GM21526 (cell line): ENCODE results near the gene MAML3.
"Not testable (repeated sequence)": the region's sequence is repeated elsewhere in the genome, so short reads cannot be mapped to it uniquely, and the experiment has no call there.

Experiments
- ATAC-seq: cut with Tn5 transposase; IDR thresholded peaks from one replicate; pipeline ENCODE4 v1.9.1; 2021; ENCODE audit warnings: moderate library complexity; ENCODE audit not compliant: unreplicated experiment, low FRiP score

Gene MAML3

DNA sequence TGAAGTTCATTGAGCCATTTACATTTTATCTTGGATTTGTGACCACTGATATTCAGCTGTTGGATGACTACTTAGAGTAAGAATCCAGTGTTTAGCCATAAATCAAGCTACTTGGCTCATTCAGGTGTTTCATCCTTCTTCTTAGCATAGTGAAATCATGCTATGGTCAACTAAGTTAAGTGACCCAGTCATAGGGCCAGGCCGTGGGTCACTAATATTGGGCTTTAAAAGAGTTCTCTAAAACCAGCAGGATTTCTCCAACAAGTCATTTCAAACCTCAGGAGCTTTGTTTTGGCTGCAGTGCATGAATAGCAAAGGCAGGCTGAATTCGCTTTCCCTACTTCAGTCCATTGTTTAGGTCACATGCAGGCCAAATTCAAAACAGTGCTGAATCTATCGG lies 181.0 kb downstream of the MAML3 start:
- ATAC-seq = no peak

DNA sequence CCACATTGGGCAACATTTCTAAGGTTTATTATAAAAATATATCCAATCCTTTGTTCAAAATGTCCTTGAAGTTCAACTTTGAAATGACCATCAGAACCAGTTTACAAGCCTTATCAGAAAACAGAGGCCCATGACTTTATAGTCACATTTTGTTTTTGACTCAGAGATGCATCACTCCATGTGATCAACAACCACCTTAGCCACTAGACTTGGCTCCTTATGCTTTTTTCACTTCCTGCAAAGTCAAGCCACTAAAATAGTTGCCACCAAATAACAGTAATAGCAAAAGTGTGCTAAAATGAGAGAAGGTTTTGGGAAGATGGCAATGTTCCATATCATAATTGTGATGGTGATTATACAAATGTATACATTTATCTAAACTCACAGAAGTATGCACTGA lies 181.7 kb downstream of the MAML3 start:
- ATAC-seq = no peak

DNA sequence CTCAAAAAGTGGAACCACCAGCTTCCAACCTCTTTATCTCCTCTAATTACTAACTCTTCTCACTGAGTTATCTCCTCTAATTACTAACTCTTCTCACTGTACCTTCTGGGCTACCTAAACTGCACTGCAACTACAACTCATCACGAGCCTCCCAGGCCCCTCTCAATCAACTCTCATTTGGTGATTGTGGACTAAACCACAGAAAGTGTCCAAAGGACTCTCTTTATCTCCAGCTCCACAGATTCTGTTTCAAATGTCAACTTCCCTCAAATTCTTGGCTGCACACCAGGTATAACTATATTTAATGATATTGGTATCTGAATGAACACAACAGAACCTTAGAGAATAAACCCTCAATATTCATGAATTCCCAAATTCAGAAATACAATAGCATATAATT lies 182.9 kb downstream of the MAML3 start:
- ATAC-seq = no peak

DNA sequence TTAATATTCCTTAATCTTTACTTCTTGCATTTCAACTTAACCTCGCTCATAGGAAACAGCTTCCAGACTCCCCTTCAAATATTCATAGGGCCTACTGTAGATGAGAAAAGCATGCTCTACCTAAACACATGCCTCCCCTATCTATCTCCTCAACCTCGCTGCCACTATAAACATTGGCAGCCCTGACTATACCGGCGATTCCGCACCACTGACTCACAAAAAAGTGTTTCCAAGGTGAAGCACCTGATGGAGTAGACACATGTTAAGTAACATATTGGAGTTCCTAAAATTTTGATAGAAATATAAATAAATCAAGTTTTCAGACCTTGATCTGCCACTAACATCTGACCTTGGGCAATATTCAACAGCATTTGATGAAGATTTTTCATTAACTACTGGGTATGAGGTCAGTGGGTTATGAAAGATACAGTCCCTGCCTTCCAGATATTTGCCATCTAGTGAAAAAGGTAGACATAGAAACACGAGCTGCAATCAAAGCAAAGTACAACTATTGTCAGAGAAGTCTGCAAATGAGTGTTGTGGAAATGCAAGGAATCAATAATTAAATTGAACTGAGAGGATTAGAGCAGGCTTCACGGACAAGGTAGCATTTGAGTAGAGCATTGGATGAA lies 184.2 kb downstream of the MAML3 start:
- ATAC-seq = no peak

DNA sequence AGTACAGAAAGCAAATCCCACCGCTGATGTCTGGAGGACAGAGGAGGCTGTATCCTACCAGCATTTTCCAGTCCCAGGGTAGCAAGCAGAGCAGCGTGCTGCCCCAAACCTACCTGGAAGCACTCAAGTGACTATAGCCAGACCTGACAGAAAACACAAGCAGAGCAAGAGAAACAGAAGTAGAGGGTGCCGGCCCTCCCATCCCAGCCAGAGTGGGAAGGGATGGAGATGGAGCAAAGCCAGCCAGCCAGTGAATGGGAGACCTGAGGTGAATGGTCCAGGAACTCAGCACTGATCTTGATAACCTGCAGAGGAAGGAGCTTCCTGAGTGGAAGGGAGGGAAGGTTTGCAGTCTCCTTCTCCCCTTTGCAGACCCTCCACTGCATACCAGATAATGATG lies 185.2 kb downstream of the MAML3 start:
- ATAC-seq = no peak

DNA sequence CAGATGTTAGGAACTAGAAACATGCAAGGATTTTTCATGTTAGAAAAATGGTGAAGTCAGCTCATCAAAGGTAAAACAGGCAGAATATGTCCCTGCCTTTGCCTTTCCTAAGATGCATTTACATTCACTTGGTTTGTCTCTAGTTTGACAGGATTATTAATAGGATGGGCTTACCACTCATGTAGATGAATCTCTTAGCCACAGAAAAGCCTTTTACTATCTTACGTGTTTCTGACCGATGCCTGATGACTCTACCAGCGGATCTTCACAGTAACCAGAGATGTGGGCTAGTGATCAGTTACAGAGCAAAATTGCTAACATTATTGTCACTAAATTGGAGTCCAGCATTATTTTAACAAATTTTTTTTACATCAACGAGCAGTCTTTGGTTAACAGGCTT lies 187.6 kb downstream of the MAML3 start:
- ATAC-seq = no peak

DNA sequence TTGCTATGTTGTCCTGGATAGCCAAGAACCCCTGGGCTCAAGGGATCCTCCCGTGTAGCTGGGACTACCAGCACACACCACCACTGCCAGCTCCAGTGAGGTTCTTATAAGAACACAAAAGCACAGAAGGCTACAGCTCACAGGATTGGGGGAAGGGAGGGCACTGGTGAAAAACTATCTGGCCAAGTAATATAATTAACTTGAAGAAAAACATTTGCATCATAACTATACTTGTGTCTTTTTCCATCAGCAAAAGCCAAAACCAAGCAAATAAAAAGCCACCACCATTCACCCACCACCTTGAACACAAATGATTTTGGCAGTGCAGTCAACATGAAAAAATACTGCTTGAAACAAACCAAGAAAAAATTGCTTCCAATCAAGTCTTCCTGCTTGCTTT lies 188.2 kb downstream of the MAML3 start:
- no peak for ATAC-seq

DNA sequence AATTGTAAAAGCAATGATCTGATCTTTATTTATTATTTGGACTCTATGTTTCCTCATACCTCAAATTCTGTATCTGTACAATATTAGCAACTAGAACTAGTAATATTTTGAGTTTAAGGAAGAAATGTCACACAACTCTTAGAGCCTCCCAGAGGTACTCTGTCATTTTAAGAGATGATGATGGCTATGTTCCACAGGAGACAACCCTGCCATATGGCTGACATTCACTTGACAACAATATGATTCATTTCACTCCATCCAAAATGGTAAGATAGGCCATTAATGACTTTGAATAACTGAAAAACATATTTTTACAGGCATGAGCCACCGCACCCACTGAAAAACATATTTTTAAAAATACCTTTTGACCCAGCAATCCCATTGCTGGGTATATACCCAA lies 190.3 kb downstream of the MAML3 start:
- ATAC-seq = no peak

DNA sequence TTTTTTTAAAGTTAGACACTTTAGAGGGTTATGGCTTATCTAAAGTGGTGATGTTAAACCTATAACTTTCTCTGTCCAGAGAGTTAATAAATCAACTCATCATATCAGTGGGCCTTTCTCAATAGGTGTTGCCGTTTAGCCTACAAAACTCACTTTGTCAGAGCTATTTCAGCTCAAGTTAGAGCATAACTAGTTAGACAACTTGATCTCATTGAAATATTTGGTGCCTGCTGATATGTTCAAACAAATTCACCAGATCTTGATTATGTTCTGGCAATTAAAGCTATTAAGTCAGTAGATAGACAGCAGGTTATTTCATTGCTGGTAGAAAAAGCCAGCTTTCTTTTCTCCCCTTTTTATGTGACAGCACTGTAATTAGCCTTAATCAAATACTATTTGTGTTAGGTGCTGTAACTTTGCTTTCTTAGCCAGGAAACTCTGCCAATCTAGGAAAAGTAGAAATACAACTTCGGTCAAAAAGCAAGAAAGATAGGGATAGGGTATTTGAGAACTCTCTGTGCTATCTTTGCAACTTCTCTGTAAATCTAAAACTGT lies 191.8 kb downstream of the MAML3 start:
- ATAC-seq = no peak

DNA sequence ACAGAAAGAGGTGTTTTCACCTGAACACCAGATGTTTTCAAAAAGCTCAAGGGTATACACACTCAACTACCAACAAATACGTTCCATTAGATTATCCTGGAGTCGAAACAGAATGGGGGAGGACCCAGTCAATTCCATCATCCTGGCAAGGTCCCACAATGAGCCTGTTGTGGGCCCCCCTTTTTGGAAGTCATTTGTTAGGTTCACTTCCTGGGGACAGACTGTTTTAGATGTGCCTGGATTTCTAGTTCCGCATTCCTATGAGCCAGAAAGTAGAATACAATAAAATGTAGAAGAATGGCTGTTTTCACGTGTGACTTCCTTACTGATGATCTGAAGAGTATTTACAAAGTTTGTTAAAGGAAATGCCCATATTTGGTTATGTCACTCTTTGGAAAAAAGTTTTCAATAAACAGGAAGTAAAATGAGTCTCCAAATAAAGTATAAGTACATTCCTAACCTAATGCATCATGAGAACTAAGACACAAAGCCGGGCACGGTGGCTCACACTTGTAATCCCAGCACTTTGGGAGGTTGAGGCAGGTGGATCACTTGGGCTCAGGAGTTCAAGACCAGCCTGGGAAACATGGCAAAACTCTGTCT lies 192.5 kb downstream of the MAML3 start:
- ATAC-seq = no peak

DNA sequence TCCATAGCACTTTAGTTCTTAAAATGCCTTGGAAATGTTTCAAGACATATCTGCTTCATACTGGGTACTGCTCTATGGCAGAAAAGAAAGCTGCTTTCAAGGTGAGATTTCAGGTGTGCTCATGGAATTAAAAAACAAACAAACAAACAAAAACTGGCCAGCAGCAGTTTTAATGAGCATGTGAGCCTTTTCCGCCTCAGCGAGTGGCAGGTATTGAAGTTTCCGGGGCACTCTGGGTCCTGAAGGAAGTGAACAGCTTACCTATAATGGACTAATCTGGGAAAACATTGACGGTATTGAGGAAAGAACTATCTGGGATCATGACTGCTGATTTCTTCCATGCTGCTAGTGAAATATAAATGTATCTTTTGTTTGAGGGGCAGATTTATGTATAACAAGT lies 194.6 kb downstream of the MAML3 start:
- ATAC-seq = no peak

DNA sequence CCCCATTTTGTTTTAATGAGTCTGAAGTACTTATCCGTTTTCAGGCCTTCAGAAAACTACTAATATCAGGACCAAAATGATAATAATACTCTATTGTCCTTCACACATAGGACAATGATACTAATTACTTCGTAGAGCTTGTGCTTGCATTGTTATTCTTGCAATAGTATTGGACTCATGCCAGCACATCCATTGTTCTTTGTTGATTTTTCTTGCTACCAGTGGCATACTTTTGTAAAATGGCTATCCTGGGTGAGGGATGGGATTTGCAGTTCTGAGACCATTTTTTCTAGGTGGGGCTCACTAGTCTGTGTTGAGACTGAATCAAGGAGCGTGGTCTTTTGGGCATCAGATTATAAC lies 195.3 kb downstream of the MAML3 start:
- no peak for ATAC-seq

DNA sequence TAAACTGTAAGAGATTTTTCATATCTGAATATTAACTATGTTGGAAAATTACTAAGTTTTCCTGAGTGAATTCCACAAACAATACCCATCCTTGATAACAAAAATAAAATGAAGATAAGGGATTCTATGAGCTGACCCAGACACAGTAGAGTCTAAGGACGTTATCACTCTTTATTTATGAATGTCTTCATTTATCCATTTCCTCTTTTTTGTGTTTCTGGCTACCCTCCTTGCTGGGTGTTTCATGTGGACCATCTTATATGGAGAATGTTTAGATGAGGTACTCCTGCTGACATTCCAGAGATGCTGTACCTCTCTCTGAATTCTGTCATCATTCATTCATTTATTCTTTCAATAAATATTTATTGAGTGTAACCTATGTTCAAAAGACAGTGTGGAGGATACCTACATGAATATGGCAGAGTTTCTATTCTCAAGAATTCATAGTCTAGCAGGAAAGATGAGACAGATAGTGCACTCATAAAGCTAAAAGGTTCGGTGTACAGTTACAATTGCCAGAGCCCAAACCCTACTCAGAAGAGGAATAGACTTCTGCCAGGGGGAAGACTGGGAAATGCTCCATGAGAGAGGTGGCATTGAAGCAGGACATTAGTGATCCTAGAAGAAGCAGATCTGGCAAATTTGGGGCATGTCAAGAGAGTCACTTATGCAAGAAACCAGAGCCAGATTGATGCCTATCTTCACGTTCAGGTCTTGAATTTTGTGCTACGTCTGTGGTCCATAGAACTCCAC lies 195.8 kb downstream of the MAML3 start:
- ATAC-seq = no peak

DNA sequence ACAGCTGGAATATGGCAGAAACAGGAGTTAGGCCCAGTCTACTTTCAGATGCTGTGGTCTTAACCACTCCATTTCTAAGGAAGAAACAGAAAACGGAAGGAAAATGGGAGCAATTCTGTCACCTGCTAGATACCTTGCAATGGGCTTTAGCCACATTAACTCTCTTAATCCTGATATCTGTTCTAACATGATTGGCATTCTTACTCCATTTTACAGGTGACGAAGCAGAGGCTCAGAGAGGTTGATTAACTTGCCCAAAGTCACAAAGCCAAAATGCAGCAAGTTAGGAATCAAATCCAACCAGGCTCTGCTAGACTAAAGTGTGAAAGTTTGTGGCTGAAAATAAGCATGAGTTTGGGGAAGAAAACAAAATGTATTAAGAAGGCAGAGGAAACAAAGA lies 196.9 kb downstream of the MAML3 start:
- ATAC-seq = no peak

DNA sequence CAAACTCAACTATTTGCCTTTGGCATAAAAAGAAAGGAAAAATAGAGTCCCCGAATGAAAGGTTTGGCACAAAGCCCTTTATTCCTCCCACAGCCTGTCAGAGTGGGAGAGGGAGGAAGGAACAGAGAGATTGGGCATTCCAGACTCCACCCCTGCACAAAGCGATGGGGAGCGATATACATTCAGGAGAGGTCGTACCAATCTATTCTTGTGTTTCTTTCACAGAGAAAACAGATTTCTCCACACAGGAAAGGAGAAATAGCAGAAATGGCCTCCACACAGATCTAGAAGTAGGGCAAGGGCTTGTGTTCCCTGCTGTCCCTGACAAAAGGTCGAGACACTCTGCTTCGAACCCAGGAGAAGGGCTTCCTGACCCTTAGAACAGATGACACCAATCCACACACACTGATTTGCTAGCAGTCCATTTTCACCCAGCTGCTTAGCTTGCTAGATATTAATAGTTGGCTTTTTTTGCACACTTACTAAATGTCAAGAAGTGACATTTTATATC lies 197.4 kb downstream of the MAML3 start:
- no peak for ATAC-seq

DNA sequence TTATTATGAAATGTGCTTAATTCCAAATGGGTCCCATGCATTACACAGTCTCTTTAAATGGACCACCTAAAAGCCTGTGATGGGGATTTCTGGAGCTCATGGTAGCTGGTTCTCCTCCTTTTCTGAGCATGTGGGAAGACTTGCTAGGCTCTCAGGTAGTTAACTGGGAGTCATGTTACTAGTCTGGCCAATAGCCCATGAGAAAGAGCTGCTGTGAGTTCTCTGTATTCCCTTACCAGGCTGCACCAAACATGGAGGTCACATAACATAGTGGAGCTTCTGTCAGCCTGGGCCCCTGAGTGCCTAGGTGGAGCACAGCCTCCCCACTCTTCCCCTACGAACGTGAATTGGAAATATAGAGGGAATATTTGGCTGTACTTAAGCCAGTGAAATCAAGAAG lies 198.4 kb downstream of the MAML3 start:
- no peak for ATAC-seq

DNA sequence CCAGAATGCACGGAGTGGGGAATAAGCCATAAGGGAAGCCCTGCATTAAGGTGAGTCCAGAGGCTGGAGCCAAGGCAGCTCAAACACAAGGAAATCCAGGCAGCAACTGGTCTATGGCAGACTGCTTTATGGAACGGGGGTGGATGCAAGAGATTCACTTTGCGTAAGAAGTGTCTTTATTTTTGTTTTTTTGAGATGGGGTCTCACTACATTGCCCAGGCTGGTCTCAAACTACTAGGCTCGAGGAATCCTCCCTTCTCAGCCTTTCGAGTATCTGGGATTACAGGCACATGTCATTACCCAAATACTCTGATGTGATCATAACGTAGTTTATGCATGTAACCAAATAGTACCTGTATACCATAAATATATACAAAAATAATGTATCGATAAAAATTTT lies 199.5 kb downstream of the MAML3 start:
- ATAC-seq = no peak

DNA sequence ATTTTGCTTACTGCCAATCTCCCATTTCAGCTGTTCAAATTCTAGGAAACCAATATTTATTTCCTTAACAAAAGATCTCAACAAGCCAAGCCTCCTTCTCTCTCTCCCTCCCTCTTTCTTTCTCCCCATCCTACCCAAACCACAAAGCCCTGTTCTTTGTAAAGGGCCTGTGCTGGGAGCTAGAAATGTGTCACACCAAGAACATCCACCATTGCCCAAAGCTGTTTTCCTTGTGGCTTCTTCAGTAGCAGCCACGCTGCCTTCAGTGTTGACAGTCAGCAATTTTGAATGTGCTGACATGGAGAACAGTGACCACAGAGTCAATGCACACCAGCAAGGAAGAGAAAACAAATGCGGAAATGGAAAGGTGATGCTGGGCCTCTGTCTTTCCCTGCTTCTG lies 203.0 kb downstream of the MAML3 start:
- ATAC-seq = no peak

DNA sequence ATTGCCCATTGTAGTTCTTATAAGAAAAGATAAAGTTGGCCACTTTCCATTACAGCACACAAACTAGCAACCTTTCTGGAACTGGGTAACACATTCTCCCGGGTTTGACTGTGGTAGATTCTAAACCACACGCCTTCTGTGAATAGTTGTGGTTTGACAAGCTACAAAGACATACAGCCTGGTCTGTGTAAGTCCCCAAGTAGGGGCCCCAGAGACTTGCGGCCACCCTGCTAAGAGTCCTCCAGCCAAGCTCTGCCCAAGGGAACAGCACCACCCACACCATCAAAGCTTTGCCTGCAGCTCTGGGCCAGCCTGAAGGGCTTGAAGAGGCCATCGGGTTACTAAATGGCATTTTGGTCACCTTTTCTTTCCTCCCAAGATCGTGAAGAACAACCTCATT lies 203.4 kb downstream of the MAML3 start:
- peak; percentile 84 for ATAC-seq

DNA sequence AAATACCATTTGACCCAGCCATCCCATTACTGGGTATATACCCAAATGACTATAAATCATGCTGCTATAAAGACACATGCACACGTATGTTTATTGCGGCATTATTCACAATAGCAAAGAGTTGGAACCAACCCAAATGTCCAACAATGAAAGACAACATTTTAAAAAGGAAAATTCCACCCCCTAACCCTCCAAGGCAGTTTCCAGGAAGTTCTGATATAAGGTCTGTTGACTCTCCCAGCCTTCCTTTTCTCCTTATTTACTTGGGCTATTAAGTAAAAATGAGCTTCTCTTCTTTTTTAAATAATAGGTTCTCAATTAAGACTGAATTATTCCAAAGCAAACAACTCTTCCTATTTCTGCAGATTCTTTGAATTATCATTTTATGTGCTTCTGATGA lies 209.1 kb downstream of the MAML3 start:
- not testable (repeated sequence) for ATAC-seq

DNA sequence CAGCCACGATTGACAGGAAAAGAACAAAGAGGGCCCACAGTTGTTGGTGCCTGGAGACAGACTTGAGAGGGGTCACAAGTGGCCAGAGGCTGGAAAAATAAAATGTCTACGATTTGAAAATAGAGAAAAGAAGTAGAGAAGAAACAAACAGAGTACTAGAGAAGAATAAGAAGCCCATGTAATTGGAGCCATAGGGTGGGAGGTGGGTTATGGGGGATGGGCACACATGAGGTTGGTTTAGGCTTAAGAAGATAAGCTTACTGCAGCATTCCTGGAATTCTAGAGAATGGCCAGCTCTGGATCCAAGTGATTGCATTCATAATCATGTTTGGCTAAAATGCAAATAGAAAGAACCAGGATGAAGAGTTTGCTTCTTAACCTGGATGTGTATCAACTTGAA lies 210.7 kb downstream of the MAML3 start:
- ATAC-seq = no peak

DNA sequence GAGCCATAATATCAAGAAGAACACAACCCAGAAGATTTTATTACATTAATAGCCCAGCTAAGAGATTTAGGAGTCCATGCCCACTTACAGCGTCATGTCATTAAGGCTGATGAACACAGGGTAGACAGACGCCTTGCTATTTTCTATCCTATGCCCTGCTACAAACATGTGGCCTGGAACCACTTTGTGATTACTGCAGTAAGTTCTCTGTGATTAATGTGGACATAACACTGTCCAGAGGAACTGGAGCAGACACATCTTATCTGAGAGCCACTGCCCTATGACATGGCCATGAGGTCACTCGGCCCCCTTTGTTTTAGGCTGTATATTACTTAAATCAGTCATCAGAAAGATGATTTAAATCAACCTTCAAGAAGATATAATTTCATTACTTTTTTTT lies 211.7 kb downstream of the MAML3 start:
- ATAC-seq = no peak
